CD4-positive, alpha-beta T cell treated with Interleukin-12 subunit alpha and Interleukin-12 subunit beta, for 1 hour (primary cell): ENCODE measurements around the gene ERI2.

Experiments used
- DNase-seq: peaks from one replicate; pipeline ENCODE4 v3.0.0-alpha.2; 2020

ERI2 gene, protein sequence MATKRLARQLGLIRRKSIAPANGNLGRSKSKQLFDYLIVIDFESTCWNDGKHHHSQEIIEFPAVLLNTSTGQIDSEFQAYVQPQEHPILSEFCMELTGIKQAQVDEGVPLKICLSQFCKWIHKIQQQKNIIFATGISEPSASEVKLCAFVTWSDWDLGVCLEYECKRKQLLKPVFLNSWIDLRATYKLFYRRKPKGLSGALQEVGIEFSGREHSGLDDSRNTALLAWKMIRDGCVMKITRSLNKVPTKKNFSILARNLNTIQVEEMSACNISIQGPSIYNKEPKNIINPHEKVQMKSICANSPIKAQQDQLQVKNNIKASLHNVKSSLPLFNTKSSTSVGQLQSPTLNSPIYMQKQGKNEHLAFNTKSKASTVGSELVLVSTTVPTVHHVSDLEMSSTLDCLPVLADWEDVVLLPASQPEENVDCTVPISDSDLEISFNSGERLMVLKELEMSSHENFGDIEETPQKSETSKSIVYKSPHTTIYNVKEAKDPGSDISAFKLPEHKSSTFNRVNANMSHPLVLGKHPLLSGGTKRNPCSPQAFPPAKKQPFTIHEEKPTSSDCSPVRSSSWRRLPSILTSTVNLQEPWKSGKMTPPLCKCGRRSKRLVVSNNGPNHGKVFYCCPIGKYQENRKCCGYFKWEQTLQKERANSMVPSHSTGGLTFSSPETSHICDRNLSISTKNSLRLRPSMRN

DNA sequence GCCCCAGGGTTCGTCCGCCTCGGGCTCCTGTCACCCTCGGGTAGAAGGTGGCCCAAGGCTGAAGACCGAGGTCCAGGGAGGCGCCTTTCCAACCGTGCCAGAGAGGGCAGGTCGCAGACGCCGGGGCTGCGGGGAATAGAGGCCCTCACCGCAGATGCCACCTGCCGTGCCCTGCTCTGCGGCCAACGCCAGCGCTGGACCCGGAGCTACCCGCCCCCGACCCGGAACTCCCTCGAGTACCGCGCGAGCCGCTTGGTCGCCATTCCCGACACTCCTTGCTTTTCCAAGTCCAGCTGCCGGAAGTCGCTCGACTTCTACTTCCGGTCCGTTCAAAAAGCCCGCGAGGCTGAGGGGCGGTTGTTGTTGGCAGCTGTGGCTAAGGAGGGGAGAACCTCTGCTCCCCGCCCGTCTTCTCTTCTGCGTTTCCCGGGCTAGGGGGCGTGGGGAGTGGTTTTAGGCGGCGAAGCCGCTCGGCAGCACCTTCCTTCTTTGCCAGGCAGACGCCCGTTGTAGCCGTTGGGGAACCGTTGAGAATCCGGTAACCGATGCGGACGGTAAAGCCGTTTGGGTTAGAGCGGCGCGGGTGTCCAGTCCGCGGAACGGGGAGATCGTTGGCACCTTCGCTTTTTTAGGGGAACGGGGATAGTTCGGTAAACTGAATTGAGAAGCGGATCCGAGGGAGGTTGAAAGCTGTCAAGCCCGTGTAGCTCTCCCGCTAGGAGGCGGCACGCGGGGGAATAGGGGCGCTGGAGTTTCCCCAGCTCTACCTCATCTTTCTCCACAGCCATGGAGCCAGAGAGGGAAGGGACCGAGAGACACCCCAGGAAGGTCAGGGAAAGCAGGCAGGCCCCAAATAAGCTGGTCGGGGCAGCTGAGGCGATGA lies at the start of gene ERI2, which contains the start of gene REXO5:
ERI2 (minus strand) TSS at position 305 of the 883 bp plus-strand sequence; CDS start at position 263, 42 bp downstream.
REXO5 (plus strand) TSS at position 360 of the 883 bp plus-strand sequence; CDS start at position 787, 427 bp downstream.
- DNase-seq = peak; percentile 78

DNA sequence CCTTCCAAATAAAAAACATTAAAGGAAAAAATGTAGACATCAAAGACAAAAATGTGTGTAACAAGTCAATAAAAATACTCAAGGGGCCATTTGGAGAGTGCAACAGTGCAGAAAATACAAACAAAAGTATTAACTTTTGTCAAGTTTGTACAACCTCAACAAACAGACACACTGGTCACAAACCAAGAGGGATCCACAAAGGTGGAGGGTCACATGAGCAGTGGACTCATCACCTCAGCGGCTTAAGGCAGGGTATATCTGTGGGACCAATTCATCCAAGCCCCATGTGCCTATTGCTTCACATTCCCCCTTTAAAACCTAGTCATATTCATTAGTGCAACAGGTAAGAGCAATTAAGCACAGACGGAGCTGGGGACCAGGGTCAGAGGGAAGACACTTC lies 48.7 kb upstream of the ERI2 start:
- no peak for DNase-seq

DNA sequence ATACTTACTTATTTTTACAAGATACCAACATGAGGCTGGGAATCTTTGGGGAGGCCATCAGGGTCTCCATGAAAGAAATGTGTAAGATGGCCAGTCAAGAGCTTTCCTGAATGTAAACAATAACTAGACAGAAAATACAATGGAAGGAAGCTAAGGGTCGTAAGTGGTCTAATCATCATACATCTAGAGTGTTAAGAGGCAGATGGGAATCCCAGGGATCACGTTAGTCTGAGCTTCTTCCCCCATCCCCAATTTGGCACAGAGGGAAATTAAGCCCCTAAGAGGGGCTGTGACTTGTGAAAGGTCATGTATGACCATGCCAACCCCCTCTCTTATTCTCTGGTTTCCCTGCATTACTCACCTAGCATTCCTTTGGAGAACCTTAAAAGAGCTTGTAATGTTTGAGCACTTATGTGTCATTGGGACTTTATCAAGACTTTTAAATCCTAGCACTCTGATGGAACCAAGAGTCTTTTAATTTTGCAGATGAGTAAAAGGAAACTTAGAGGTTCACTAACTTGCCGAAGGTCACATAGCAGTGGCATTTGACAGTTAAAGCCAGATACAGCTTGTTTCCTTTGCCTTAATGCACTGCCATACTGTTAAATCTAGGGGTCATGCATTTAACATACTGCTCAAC lies 47.8 kb upstream of the ERI2 start:
- no peak for DNase-seq

DNA sequence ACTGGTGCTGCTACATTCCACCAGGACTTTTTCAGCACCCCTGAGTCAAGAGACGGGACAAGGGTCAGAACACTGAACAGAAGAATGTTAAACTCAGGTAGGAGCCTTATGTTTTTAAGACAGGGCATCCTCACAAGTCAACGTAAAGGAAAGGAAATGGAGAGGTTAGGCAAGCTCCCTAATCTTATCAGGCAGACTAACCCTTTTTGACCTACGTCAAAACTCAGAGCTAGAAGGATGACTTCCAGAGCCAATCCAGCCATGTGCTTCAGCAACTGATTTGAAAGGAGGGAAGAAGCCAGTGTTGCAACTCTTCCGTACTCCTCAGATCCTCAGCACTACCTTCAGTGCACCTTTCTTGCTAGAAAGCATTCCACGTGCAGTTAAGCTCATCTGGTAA lies 46.9 kb upstream of the ERI2 start:
- DNase-seq = no peak

DNA sequence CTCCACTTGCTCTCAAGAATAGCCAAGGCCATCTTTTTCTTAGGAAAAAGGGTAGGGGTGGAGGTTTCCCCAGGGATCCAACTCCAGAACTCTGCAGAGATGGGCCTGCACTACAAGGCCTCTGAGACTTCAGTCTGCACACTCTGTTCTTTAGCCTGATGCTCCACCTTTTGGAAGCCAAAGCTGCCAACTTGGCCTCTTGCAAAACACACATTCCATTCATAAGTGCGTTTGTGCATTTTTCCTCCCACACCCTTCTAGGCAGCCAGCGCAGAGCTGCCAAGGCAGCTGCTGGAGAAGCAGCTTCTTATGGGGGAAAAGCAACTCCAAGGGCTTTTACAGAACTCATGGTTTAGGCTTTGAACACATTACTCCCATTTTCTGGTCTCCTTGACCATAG lies 45.3 kb upstream of the ERI2 start:
- no peak for DNase-seq

DNA sequence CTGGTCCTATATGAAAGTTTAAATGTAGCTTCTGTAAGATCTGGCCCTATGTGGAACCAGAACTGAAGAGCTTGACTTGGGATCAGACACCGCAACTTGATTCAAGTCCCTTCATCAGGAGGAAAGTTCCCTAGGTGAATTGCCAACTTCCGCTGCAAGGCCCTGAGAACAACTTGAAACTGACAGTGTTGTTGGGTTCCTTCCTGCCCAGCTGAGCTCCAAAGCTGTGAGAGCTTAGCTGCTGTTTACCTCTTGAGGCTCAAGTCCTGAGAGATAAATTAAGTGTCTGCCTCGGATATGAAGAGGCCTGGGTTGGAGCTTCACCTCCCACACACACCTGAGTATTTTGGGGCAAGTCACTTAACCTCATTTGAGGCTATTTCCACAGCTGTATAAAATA lies 44.7 kb upstream of the ERI2 start:
- DNase-seq = no peak

DNA sequence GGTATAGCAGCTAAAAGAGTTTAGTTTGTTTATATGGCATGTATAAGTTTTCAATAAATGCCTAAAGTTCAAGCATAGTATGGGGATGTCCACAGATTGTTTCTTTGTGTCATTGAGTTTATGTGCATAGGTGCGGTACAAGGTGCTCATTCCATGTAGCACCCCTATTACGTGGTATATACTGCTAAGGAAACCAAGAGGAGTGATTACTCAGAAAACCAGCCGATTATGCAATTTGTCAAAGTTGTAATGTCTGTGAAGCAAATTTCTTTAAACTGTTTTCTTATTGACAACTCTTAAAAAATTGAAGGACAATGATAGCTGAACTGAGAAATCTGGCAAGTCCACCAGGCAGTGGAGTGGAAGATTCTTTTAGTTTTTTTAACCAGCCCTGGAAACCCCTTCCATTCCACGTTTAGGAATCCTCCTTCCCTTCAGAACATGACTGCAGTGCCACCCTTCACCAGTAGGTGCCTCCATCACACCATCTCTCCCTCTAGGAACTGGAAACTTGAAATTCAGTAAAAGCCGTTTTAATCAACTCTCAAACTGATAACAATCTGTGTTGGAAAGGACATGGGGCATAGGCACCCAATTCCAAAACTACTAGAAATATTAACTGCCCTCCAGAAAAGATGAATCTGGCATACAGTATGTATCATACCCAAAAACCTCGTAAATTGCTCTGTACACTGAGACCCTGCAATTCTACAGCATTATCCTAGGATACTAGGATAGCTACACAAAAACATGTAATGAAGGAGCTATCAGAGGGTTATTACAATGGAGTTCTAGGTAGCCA lies 43.5 kb upstream of the ERI2 start:
- peak; percentile 65 for DNase-seq

DNA sequence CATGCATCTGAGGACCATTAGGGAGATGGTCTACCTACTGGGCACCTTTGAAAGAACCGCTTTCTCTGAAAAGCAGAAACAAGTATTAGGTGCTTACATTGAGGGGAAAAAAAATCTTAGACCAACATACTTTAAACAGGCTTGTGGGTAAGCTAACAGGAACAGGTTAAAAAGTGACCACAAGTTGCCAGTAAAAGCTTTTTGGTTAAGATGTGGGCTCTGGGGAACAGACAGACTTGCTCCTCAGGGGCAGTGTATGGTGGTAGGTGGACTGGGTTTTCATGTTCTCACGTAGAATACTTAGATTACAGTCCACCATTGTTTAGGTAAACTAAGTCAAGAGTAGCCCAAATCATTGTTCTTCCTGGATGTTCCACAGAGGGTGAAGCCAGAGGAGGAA lies 41.3 kb upstream of the ERI2 start:
- no peak for DNase-seq

DNA sequence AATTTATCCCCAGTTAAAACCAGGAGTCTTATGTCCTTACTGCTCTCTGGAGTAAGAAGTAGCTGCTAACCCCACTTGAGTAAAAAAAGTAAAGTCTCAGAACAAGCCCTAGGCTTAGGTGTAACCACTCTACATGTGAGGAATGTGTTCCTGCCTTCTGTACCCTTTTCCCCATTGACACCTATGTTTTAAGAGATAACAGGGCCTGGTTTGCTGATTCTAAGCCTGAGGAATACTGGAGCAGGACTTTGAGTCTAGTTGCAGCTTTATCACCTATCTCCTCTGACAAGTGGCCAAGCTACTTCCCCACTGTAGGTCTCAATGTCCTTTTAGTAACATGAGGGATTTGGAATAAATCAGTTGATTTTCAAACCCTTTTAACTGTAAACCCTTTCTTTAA lies 40.3 kb upstream of the ERI2 start:
- no peak for DNase-seq

DNA sequence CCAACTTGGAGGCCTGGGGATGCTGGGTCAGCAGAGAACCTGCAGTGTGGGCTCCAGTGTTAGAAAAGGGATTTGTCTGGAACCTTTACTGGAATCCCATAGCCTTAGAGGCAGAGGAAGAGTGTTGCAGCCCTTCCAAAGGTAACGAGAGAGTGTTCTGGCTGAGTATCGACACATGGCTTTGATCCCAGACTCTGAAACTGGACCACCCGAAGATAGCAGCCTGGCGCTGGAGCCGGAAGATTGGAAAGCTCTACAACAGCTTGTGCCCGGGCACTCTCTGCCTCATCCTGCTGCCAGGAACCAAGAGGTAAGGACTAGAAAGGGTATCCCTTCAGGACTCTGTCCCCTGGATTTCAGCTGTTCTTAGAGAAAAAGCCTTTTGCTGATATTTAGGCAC lies 39.8 kb upstream of the ERI2 start:
- no peak for DNase-seq

DNA sequence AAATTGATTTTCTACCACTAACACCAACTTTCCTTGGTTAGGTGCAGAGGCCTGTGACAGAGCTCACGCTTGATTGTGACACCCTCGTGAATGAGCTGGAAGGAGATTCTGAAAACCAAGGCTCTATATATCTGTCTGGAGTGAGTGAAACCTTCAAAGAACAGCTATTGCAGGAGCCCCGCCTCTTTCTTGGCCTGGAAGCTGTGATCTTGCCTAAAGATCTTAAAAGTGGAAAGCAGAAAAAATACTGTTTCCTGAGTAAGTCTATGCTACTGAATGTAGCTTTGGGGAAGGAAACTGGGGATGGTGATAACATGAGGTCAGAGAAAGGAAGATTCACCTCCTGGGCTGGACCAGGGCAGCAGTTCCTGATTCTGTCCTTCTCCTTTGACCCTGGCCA lies 38.3 kb upstream of the ERI2 start:
- DNase-seq = peak; percentile 15

DNA sequence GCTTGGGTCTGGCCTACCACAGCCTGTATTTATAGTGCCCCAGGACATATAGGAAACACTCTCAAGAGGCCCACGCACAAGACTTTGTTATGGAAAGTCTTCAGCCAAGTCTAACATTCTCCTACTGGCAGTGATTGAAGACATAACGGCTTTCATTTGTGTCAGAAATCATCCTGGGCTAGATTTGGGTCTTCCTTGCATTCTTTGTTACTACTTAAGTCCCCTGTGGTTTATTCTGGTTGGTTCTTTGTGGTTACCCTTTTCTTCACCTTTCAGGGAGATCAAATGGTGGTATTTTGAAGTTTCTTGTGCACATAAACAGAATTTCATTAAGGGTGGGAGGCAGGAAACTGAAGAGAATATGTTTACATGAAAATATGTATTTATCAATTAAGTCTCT lies 37.8 kb upstream of the ERI2 start:
- peak; percentile 8 for DNase-seq

DNA sequence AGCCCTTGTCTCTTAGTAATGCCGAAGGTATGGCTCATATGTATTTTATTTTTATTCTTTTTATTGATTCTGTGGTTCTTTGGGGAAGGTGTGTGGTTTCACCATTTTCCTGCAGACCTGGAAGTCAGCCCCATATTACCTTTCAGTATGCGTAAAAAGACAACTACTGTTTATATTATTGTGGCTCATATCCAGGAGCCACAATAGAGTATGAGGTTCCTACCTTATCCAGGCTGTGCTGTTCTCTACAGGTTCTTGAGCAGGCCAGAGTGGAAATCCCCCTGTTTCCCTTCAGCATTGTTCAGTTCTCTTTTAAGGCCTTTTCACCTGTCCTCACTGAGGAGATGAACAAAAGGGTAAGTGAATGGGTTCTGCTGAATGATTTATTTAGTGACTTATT lies 33.2 kb upstream of the ERI2 start:
- no peak for DNase-seq

DNA sequence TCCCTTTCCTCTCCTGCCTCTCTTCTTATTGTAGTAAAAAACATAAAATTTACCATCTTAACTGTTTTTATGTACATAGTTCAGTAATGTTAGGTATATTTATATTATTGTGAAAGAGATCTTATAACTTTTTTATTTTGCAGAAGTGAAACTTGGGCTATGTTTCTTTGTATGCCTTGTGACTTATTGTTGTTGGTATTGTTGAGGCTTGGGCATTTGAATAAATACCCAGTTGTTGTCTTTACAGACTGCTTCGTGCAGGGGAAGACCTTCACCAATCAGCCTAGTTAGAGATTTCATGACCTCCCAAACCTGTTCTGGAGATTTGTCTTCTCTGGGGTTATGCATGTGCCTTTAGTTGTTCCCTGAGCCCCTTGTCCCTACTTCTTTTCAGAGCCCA lies 32.0 kb upstream of the ERI2 start:
- DNase-seq = no peak

DNA sequence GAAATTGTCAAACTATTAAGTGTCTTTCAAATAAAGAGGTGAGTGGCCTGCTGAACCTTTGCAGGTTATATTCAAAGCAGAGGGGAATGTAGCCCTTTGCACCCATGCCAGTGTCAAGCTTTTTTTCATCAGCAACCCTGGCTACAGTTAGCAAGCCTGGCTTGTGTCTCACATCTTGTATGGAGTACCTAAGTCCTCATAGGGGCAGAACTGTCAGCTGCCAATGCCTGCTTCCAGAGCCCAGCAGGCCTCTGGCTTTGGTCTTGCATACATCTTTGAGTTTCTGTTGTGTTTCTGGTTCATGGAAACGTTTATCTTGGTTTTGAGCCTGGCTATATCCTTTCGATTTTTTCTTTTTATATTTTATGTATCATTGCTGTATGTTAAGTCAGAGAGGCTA lies 26.8 kb upstream of the ERI2 start:
- no peak for DNase-seq

DNA sequence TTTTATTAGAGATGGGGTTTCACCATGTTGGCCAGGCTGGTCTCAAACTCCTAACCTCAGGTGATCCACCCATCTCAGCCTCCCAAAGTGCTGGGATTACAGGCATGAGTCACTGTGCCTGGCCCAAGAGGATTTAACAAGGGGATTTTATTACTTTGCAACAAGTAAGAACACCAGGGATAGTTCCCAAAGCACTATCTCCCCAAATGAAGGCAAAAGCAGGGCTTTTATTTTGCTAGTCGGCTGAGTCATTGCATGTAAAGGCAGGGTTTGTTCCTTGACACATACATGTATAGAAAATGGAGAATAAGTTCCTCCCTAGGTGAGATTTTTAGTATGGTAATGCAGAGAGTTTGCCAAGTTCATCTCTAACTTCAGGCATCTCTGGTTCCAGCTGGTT lies 24.1 kb upstream of the ERI2 start:
- DNase-seq = no peak

DNA sequence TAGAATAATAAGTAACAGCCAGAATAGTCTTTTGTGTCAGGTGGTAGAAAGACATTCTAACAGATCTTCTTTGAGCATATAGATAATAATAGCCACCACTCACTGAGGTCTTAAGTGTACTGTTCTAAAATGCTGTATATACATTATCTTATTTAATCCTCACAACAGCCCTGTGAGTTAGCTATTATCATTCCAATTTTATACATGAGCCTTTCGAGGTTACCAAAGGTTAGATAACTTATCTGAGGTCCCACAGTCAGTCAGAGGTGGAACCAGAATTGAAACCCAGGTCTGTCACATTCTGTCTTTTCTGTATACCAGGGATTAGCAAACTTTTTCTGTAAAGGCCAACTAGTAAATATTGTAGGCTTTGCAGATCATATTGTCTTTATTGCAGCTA lies 23.3 kb upstream of the ERI2 start:
- no peak for DNase-seq

DNA sequence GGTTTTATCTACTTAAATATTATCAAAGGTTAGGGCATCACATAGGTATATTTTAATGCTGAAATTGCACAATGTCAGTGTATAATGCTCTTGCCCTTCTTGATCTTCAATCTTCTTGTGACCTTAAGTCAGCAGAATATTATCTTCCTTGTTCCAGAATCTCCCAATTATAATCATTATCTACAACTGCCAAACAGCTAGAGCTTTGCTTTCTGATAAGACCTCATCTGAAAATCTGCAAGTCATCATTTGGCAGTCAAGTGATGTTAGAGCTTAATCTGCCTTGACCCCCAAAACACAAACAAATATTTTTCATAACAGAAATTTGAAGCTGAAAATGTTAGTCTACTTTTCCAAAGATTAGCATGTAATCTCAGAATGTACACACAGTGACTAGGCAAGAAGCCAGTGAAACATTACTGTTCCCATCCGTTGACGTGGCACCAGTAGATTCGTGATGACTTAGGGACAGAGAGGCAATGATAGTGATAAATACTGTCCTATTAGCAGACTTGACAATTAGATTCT lies 19.8 kb upstream of the ERI2 start:
- no peak for DNase-seq

DNA sequence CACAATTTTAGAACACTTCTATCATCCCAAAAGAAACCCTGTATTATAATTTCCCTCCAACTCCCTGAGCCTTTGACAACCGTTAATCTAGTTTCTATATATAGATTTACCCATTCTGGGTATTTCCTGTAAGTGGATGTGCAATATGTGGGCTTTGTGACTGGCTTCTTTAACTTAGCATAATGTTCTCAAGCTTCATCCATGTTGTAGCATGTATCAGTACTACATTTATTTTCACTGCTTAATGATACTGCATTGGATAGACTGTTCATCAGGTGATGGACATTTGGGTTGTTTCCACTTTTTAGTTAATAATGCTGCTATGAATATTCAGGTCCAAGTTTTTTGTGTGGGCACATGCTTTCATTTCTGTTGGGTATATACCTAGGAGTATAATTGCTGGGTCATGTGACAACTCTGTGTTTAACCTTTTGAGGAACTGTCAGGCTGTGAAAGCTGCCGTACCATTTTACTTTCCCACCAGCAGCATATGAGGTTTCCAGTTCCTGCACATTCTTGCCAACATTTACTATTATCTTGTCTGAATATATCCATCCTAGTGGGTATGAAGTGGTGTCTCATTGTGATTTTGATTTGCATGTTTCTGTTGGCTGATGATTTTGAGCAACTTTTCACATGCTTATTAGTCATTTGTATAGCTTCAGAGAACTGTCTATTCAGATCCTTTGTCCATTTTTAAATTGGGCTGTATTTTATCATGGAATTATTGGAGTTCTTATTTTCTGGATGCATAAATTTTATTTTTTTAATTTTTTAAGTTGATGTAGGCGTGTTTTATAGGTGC lies 16.5 kb upstream of the ERI2 start:
- no peak for DNase-seq

DNA sequence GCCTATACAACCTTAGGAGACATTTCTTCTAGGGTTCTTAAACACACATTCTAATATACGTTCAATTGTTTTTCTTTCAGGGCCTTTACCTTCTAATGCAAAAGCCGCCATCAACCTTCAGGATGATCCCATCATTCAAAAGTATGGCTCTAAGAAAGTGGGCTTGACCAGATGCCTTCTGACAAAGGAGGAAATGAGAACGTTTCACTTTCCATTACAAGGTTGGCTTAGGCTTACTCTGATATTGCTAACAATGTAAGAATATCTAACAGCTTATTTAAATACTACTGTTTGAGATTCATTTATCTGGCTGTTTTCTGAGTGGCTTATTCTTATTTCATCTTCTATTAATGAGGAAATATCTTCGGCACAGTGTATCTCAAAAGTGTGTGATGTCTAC lies 15.4 kb upstream of the ERI2 start:
- DNase-seq = no peak
